Thyroid gland (tissue), 4 donors: Measurements from ENCODE around the gene CIT.
"Not testable (repeated sequence)": the region's sequence is repeated elsewhere in the genome, so short reads cannot be mapped to it uniquely, and the experiment has no call there.

Experiments
- CTCF ChIP-seq, 6 experiments: fragments of 200-600 bp in 3 of 6; fragments of 450-650 bp in 3 of 6; sonication (generic) in 3 of 6; IDR thresholded peaks; one replicate each; pipeline ENCODE4 v1.5.1; 2016 to 2019; ENCODE audit warnings: antibody characterized with exemption in 6 of 6, mild to moderate bottlenecking in 2 of 6, inconsistent platforms in 1 of 6, moderate library complexity in 1 of 6
- POLR2A ChIP-seq, 2 donors: fragments of 450-650 bp; IDR thresholded peaks; one replicate each; pipeline ENCODE4 v1.6.1; 2017; ENCODE audit warnings: antibody characterized with exemption in 2 of 2, mild to moderate bottlenecking in 2 of 2, moderate library complexity in 1 of 2

- TF ChIP-seq POLR2A, CTCF (IDR thresholded peaks at IDR 0.05): not testable (repeated sequence)
These were observed 6.7 kb upstream of the CIT start for GRCh38 chr12:119883791-119884190.
